Lower leg skin (tissue), 3 donors: ENCODE data around the gene GRIP2.

Experiments
- POLR2A ChIP-seq, 2 donors: fragments of 450-650 bp; IDR thresholded peaks; one replicate each; pipeline ENCODE4 v1.6.1; 2016 to 2017; ENCODE audit warnings: antibody characterized with exemption in 2 of 2, mild to moderate bottlenecking in 1 of 2, moderate library complexity in 1 of 2
- TF ChIP-seq, protein P1 (sequence below), 3 donors: fragments of 450-650 bp; IDR thresholded peaks; one replicate each; pipeline ENCODE4 v1.5.1; 2016; ENCODE audit warnings: antibody characterized with exemption in 3 of 3, mild to moderate bottlenecking in 3 of 3, moderate library complexity in 2 of 3

- TF ChIP-seq, protein P1, sequence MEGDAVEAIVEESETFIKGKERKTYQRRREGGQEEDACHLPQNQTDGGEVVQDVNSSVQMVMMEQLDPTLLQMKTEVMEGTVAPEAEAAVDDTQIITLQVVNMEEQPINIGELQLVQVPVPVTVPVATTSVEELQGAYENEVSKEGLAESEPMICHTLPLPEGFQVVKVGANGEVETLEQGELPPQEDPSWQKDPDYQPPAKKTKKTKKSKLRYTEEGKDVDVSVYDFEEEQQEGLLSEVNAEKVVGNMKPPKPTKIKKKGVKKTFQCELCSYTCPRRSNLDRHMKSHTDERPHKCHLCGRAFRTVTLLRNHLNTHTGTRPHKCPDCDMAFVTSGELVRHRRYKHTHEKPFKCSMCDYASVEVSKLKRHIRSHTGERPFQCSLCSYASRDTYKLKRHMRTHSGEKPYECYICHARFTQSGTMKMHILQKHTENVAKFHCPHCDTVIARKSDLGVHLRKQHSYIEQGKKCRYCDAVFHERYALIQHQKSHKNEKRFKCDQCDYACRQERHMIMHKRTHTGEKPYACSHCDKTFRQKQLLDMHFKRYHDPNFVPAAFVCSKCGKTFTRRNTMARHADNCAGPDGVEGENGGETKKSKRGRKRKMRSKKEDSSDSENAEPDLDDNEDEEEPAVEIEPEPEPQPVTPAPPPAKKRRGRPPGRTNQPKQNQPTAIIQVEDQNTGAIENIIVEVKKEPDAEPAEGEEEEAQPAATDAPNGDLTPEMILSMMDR (IDR thresholded peaks at IDR 0.05): no peak
- no peak for TF ChIP-seq POLR2A (IDR thresholded peaks at IDR 0.05)
Measured at GRCh38 chr3:14539742-14540491, at the start of gene GRIP2.
